ENCODE measurements around the gene TMC4.

DNA sequence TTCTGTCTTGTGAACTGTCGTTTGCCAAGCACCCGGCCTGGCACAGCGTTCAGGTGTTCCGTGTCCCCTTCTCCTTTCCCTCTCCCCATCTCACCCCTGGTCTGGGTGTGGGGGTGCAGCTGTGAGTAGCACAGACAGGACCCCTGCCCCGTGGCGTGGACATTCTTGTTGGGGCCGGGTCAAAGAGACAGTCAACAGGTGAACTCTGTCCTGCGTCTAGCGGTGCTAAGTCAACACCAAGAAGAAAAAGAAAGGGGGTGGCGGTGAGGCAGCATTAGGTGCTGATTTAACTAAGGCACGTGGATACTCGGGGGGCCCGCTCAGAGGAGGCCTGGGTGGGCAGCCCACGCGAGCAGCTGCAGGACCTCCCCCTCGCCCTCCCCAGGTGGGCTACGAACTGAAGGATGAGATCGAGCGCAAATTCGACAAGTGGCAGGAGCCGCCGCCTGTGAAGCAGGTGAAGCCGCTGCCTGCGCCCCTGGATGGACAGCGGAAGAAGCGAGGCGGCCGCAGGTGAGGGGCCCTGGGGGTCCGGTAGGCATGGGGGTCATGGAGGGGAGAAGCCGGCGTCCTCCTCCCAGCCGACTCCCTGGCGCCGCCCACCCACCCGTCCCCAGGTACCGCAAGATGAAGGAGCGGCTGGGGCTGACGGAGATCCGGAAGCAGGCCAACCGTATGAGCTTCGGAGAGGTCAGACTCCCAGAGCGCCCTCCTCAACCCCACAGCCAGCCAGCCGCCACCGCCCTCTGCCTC is 45.1 kb downstream of the TMC4 start:
- TF ChIP-seq, protein P1, sequence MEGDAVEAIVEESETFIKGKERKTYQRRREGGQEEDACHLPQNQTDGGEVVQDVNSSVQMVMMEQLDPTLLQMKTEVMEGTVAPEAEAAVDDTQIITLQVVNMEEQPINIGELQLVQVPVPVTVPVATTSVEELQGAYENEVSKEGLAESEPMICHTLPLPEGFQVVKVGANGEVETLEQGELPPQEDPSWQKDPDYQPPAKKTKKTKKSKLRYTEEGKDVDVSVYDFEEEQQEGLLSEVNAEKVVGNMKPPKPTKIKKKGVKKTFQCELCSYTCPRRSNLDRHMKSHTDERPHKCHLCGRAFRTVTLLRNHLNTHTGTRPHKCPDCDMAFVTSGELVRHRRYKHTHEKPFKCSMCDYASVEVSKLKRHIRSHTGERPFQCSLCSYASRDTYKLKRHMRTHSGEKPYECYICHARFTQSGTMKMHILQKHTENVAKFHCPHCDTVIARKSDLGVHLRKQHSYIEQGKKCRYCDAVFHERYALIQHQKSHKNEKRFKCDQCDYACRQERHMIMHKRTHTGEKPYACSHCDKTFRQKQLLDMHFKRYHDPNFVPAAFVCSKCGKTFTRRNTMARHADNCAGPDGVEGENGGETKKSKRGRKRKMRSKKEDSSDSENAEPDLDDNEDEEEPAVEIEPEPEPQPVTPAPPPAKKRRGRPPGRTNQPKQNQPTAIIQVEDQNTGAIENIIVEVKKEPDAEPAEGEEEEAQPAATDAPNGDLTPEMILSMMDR (conservative IDR thresholded peaks at IDR 0.05): no peak
- no peak for TF ChIP-seq EZH2 (IDR thresholded peaks at IDR 0.05; ENCODE audit: low read depth)

Measured in PC-9 (cell line).